SK-N-SH treated with all-trans-retinoic acid at 6 μM for 48 hours (cell line): Measurements from ENCODE around the gene KLF2.

Source experiments
- ATAC-seq: fragments of 200-7000 bp; cut with Tn5 transposase; 3 replicates; pipeline ENCODE4 v1.9.1; 2020; ENCODE audit warnings: mild to moderate bottlenecking, moderate library complexity
- ARNTL ChIP-seq: fragments of 450-650 bp; formaldehyde crosslinking; IDR thresholded peaks from 2 replicates; pipeline ENCODE4 v1.5.0; 2020; ENCODE audit warnings: low read depth, mild to moderate bottlenecking, moderate library complexity, borderline replicate concordance
- BACH2 ChIP-seq: fragments of 250-450 bp; sonication (Bioruptor Pico); IDR thresholded peaks from 2 replicates; pipeline ENCODE4 v1.9.0; 2021; ENCODE audit warnings: mild to moderate bottlenecking, borderline replicate concordance
- CREB5 ChIP-seq: fragments of 250-450 bp; sonication (Bioruptor Pico); IDR thresholded peaks from 2 replicates; pipeline ENCODE4 v1.5.1; 2020; ENCODE audit warnings: low read depth, mild to moderate bottlenecking, moderate library complexity
- CSRNP3 ChIP-seq: fragments of 250-450 bp; sonication (Bioruptor Pico); IDR thresholded peaks from 2 replicates; pipeline ENCODE4 v1.5.1; 2021; ENCODE audit warnings: mild to moderate bottlenecking, moderate library complexity
- ESRRG ChIP-seq: fragments of 250-450 bp; sonication (Bioruptor Pico); IDR thresholded peaks from 2 replicates; pipeline ENCODE4 v1.6.1; 2021; ENCODE audit warnings: mild to moderate bottlenecking
- GLIS3 ChIP-seq: fragments of 250-450 bp; sonication (Bioruptor Pico); IDR thresholded peaks from 2 replicates; pipeline ENCODE4 v1.5.0; 2020; ENCODE audit warnings: mild to moderate bottlenecking, moderate library complexity
- ISL1 ChIP-seq: fragments of 250-450 bp; sonication (Bioruptor Pico); IDR thresholded peaks from 2 replicates; pipeline ENCODE4 v2.1.2; 2022; ENCODE audit warnings: mild to moderate bottlenecking, moderate library complexity
- OSR1 ChIP-seq: fragments of 250-450 bp; sonication (Bioruptor Pico); IDR thresholded peaks from 2 replicates; pipeline ENCODE4 v1.8.0; 2022; ENCODE audit warnings: moderate library complexity, mild to moderate bottlenecking, inconsistent platforms
- PATZ1 ChIP-seq: fragments of 250-450 bp; sonication (Bioruptor Pico); IDR thresholded peaks from 2 replicates; pipeline ENCODE4 v1.8.0; 2020; ENCODE audit warnings: mild to moderate bottlenecking, moderate library complexity, borderline replicate concordance
- POU6F1 ChIP-seq: fragments of 250-450 bp; sonication (Bioruptor Pico); IDR thresholded peaks from 2 replicates; pipeline ENCODE4 v1.8.0; 2021; ENCODE audit warnings: low read depth, mild to moderate bottlenecking, moderate library complexity, borderline replicate concordance
- PPARA ChIP-seq: fragments of 250-450 bp; sonication (Bioruptor Pico); IDR thresholded peaks from 2 replicates; pipeline ENCODE4 v1.5.0; 2020; ENCODE audit warnings: mild to moderate bottlenecking, borderline replicate concordance
- RARB ChIP-seq: fragments of 250-450 bp; sonication (Bioruptor Pico); IDR thresholded peaks from 2 replicates; pipeline ENCODE4 v1.8.0; 2021; ENCODE audit warnings: mild to moderate bottlenecking, moderate library complexity
- SNAI2 ChIP-seq: fragments of 250-450 bp; sonication (Bioruptor Pico); IDR thresholded peaks from 2 replicates; pipeline ENCODE4 v1.5.0; 2020; ENCODE audit warnings: mild to moderate bottlenecking, moderate library complexity
- TCF4 ChIP-seq: fragments of 250-450 bp; sonication (Bioruptor Pico); IDR thresholded peaks from 2 replicates; pipeline ENCODE4 v1.8.0; 2021; ENCODE audit warnings: mild to moderate bottlenecking, moderate library complexity, borderline replicate concordance
- TOX ChIP-seq: fragments of 250-450 bp; sonication (Bioruptor Pico); IDR thresholded peaks from 2 replicates; pipeline ENCODE4 v1.8.0; 2021; ENCODE audit warnings: mild to moderate bottlenecking, moderate library complexity, borderline replicate concordance
- TSHZ2 ChIP-seq: fragments of 250-450 bp; sonication (Bioruptor Pico); IDR thresholded peaks from 2 replicates; pipeline ENCODE4 v1.5.0; 2020; ENCODE audit warnings: mild to moderate bottlenecking, moderate library complexity
- ZC3H10 ChIP-seq: fragments of 250-450 bp; sonication (Bioruptor Pico); IDR thresholded peaks from 2 replicates; pipeline ENCODE4 v1.5.1; 2021; ENCODE audit warnings: mild to moderate bottlenecking, moderate library complexity
- ZFP3 ChIP-seq: fragments of 250-450 bp; sonication (Bioruptor Pico); IDR thresholded peaks from 2 replicates; pipeline ENCODE4 v1.5.0; 2020; ENCODE audit warnings: mild to moderate bottlenecking, moderate library complexity
- ZFP30 ChIP-seq: fragments of 450-650 bp; formaldehyde crosslinking; IDR thresholded peaks from 2 replicates; pipeline ENCODE4 v1.5.0; 2022; ENCODE audit warnings: mild to moderate bottlenecking, moderate library complexity
- ZNF565 ChIP-seq: fragments of 450-650 bp; formaldehyde crosslinking; conservative IDR thresholded peaks from 2 replicates; pipeline ENCODE4 v1.5.0; 2020; ENCODE audit warnings: low read depth, mild to moderate bottlenecking, moderate library complexity
- ZNF70 ChIP-seq: fragments of 450-650 bp; formaldehyde crosslinking; IDR thresholded peaks from 2 replicates; pipeline ENCODE4 v1.5.0; 2020; ENCODE audit warnings: mild to moderate bottlenecking, moderate library complexity
- ZNF8 ChIP-seq: fragments of 450-650 bp; formaldehyde crosslinking; IDR thresholded peaks from 2 replicates; pipeline ENCODE4 v1.5.0; 2020; ENCODE audit warnings: mild to moderate bottlenecking, moderate library complexity

Gene KLF2

GRCh38 chr19:16374436-16374835 is 49.8 kb downstream of the KLF2 start:
- no peak for ATAC-seq
- no peak for TF ChIP-seq ESRRG (CRISPR knock-in tag)
- TF ChIP-seq BACH2 (CRISPR knock-in tag): no peak
- no peak for TF ChIP-seq ISL1 (CRISPR knock-in tag)
- TF ChIP-seq ZNF565 (CRISPR knock-in tag): no peak
- no peak for TF ChIP-seq POU6F1 (CRISPR knock-in tag)
- no peak for TF ChIP-seq ARNTL (CRISPR knock-in tag)
- TF ChIP-seq PPARA (CRISPR knock-in tag): no peak
- TF ChIP-seq ZNF70 (CRISPR knock-in tag): no peak
- TF ChIP-seq ZC3H10 (CRISPR knock-in tag): no peak
- no peak for TF ChIP-seq ZFP30 (CRISPR knock-in tag)
- no peak for TF ChIP-seq CREB5 (CRISPR knock-in tag)

- no peak for ATAC-seq
- TF ChIP-seq PATZ1 (CRISPR knock-in tag) (no peak), TCF4 (no peak), GLIS3 (no peak), TOX (CRISPR knock-in tag) (no peak), CREB5 (CRISPR knock-in tag) (no peak), ZNF70 (CRISPR knock-in tag) (no peak), ESRRG (CRISPR knock-in tag) (no peak), ARNTL (CRISPR knock-in tag) (no peak), BACH2 (CRISPR knock-in tag) (no peak), PPARA (CRISPR knock-in tag) (no peak), OSR1 (CRISPR knock-in tag) (no peak), ZNF8 (CRISPR knock-in tag) (no peak)
- TF ChIP-seq, all 23 proteins: peak for 0
These were observed 50.7 kb downstream of the KLF2 start for GRCh38 chr19:16375157-16375935.

GRCh38 chr19:16375936-16376185 is 51.2 kb downstream of the KLF2 start:
- no peak for ATAC-seq
- no peak for TF ChIP-seq PATZ1 (CRISPR knock-in tag)
- no peak for TF ChIP-seq POU6F1 (CRISPR knock-in tag)
- no peak for TF ChIP-seq TSHZ2 (CRISPR knock-in tag)
- TF ChIP-seq RARB: no peak
- TF ChIP-seq ZNF8 (CRISPR knock-in tag): no peak
- TF ChIP-seq ZC3H10 (CRISPR knock-in tag): no peak
- TF ChIP-seq ARNTL (CRISPR knock-in tag): no peak
- no peak for TF ChIP-seq SNAI2 (CRISPR knock-in tag)
- TF ChIP-seq CSRNP3 (CRISPR knock-in tag): no peak
- no peak for TF ChIP-seq ZNF70 (CRISPR knock-in tag)
- no peak for TF ChIP-seq TCF4
- no peak for TF ChIP-seq ESRRG (CRISPR knock-in tag)
- TF ChIP-seq PPARA (CRISPR knock-in tag): no peak
- TF ChIP-seq ZFP3 (CRISPR knock-in tag): no peak
- TF ChIP-seq GLIS3: no peak
- TF ChIP-seq ISL1 (CRISPR knock-in tag): no peak
- TF ChIP-seq, all 23 proteins: peak for 0
